HEK293 (cell line): ENCODE measurements around the gene TSC22D3.

ENCODE experiments used
- CTCF ChIA-PET: fragments of 350-600 bp; formaldehyde crosslinking; extraction: SDS; loops from one replicate; lab custom pipeline; 2021; ENCODE audit warnings: antibody characterized with exemption; lab: Yijun Ruan, JAX
- POLR2A ChIA-PET: fragments of 300-600 bp; formaldehyde crosslinking; extraction: SDS; loops from one replicate; lab custom pipeline; 2020; ENCODE audit warnings: antibody characterized with exemption, inconsistent platforms; lab: Yijun Ruan, JAX
- H3K27ac ChIP-seq: fragments of 200-500 bp; sonication (Bioruptor generic); 2 replicates; pipeline ENCODE4 v1.5.1; 2014; ENCODE audit warnings: low read depth, low read length, control low read depth, inconsistent platforms; ENCODE audit errors: extremely low read depth
- H3K36me3 ChIP-seq, 2 experiments: fragments of 200-500 bp in 1 of 2; sonication (Bioruptor generic) in 1 of 2; 1 replicate in 1 of 2; 2 replicates in 1 of 2; pipeline ENCODE4 v1.5.1; 2014 to 2017; ENCODE audit warnings: inconsistent platforms in 2 of 2, low read length in 2 of 2; ENCODE audit not compliant: control insufficient read depth in 2 of 2, insufficient read depth in 1 of 2
- H3K4me1 ChIP-seq: fragments of 200-500 bp; sonication (Bioruptor generic); 2 replicates; pipeline ENCODE4 v1.5.1; 2014; ENCODE audit warnings: mild to moderate bottlenecking, low read length, inconsistent platforms; ENCODE audit not compliant: control insufficient read depth, insufficient read depth
- H3K4me3 ChIP-seq: 2 replicates; pipeline ENCODE4 v1.5.1; 2011; ENCODE audit warnings: low read depth, mild to moderate bottlenecking, control low read depth, low read length, moderate library complexity
- H3K9me3 ChIP-seq: fragments of 200-500 bp; sonication (Bioruptor generic); 2 replicates; pipeline ENCODE4 v1.5.1; 2014; ENCODE audit warnings: low read depth, low read length, inconsistent platforms; ENCODE audit not compliant: control insufficient read depth, insufficient read depth
- GLIS1 ChIP-seq: fragments of 450-650 bp; formaldehyde crosslinking; IDR thresholded peaks from 2 replicates; pipeline ENCODE4 v1.5.1; 2016; ENCODE audit warnings: missing biosample characterization, missing genetic modification characterization
- KLF8 ChIP-seq: fragments of 450-650 bp; formaldehyde crosslinking; IDR thresholded peaks from 2 replicates; pipeline ENCODE4 v1.5.1; 2016; ENCODE audit warnings: missing biosample characterization, missing genetic modification characterization
- PATZ1 ChIP-seq: fragments of 450-650 bp; formaldehyde crosslinking; IDR thresholded peaks from 2 replicates; pipeline ENCODE4 v1.5.1; 2016; ENCODE audit warnings: missing biosample characterization, missing genetic modification characterization
- SP2 ChIP-seq: fragments of 450-650 bp; formaldehyde crosslinking; IDR thresholded peaks from 2 replicates; pipeline ENCODE4 v1.5.1; 2016; ENCODE audit warnings: missing biosample characterization, missing genetic modification characterization
- SP3 ChIP-seq: fragments of 450-650 bp; formaldehyde crosslinking; IDR thresholded peaks from 2 replicates; pipeline ENCODE4 v1.5.1; 2016; ENCODE audit warnings: missing biosample characterization, missing genetic modification characterization
- SP7 ChIP-seq: fragments of 450-650 bp; formaldehyde crosslinking; IDR thresholded peaks from 2 replicates; pipeline ENCODE4 v1.5.1; 2016; ENCODE audit warnings: missing biosample characterization, missing genetic modification characterization
- ZBTB10 ChIP-seq: fragments of 450-650 bp; formaldehyde crosslinking; IDR thresholded peaks from 2 replicates; pipeline ENCODE4 v1.5.1; 2016; ENCODE audit warnings: missing biosample characterization, missing genetic modification characterization
- ZBTB20 ChIP-seq: fragments of 450-650 bp; formaldehyde crosslinking; IDR thresholded peaks from 2 replicates; pipeline ENCODE4 v1.5.1; 2016; ENCODE audit warnings: missing biosample characterization, missing genetic modification characterization
- ZBTB21 ChIP-seq: fragments of 450-650 bp; formaldehyde crosslinking; IDR thresholded peaks from 2 replicates; pipeline ENCODE4 v1.5.1; 2017; ENCODE audit warnings: missing biosample characterization, missing genetic modification characterization
- ZBTB8A ChIP-seq: fragments of 450-650 bp; formaldehyde crosslinking; IDR thresholded peaks from 2 replicates; pipeline ENCODE4 v1.5.1; 2016; ENCODE audit warnings: missing biosample characterization, missing genetic modification characterization
- ZIC2 ChIP-seq: fragments of 450-650 bp; formaldehyde crosslinking; IDR thresholded peaks from 2 replicates; pipeline ENCODE4 v1.5.1; 2016; ENCODE audit warnings: missing biosample characterization, missing genetic modification characterization
- ZNF140 ChIP-seq: fragments of 450-650 bp; formaldehyde crosslinking; IDR thresholded peaks from 2 replicates; pipeline ENCODE4 v1.5.1; 2016; ENCODE audit warnings: missing biosample characterization, missing genetic modification characterization
- ZNF16 ChIP-seq: fragments of 450-650 bp; formaldehyde crosslinking; IDR thresholded peaks from 2 replicates; pipeline ENCODE4 v1.5.1; 2016; ENCODE audit warnings: low read depth, missing biosample characterization, missing genetic modification characterization
- ZNF266 ChIP-seq: fragments of 450-650 bp; formaldehyde crosslinking; IDR thresholded peaks from 2 replicates; pipeline ENCODE4 v1.5.1; 2016; ENCODE audit warnings: missing biosample characterization, missing genetic modification characterization, low read depth
- ZNF324 ChIP-seq: fragments of 450-650 bp; formaldehyde crosslinking; IDR thresholded peaks from 2 replicates; pipeline ENCODE4 v1.5.1; 2016; ENCODE audit warnings: missing biosample characterization, missing genetic modification characterization
- ZNF513 ChIP-seq: fragments of 450-650 bp; IDR thresholded peaks from 2 replicates; pipeline ENCODE4 v1.5.1; 2018; ENCODE audit warnings: missing biosample characterization, missing genetic modification characterization
- ZNF580 ChIP-seq: fragments of 450-650 bp; formaldehyde crosslinking; IDR thresholded peaks from 2 replicates; pipeline ENCODE4 v1.5.1; 2016; ENCODE audit warnings: missing biosample characterization, missing genetic modification characterization
- ZNF629 ChIP-seq: fragments of 450-650 bp; formaldehyde crosslinking; IDR thresholded peaks from 2 replicates; pipeline ENCODE4 v1.5.1; 2017; ENCODE audit warnings: missing biosample characterization, missing genetic modification characterization
- ZSCAN16 ChIP-seq: fragments of 450-650 bp; formaldehyde crosslinking; IDR thresholded peaks from 2 replicates; pipeline ENCODE4 v1.5.1; 2016; ENCODE audit warnings: missing biosample characterization, missing genetic modification characterization
- ZSCAN30 ChIP-seq: fragments of 450-650 bp; IDR thresholded peaks from 2 replicates; pipeline ENCODE4 v1.5.1; 2018; ENCODE audit warnings: missing biosample characterization, mild to moderate bottlenecking, missing genetic modification characterization, moderate library complexity

The TSC22D3 gene

GRCh38 chrX:107675823-107676555, 99.6 kb downstream of the TSC22D3 start:
- ChIA-PET CTCF (interaction anchor here (0.6 to 8.5 kb wide), 7 partner anchors 10 to 218 kb away, joined by 3 to 161 read pairs (median 5); partner anchors contain the start of genes NCBP2L and TSC22D3), POLR2A (interaction anchor here (2.3 to 3.9 kb wide), 2 partner anchors 11 to 41 kb away, joined by 5 to 23 read pairs; no protein-coding TSS in a partner anchor)
- Histone ChIP-seq H3K27ac (peak overlapping the region; percentile 86), H3K9me3 (no peaks in the 10 kb centered on the region), H3K4me1 (peaks cover 18% of the 10 kb centered on the region), H3K4me3 (peak overlapping the region; percentile 39), H3K36me3 (no peaks in the 10 kb centered on the region)
- peak; percentile 74 for TF ChIP-seq ZSCAN16 (tag by site-specific recombination)
- no peak for TF ChIP-seq ZBTB21 (tag by site-specific recombination)
- 0 out of 2 replicates have a peak, but pooled peaks have one; percentile 17 for TF ChIP-seq PATZ1
- no peak for TF ChIP-seq ZNF140 (tag by site-specific recombination)
- TF ChIP-seq GLIS1 (tag by site-specific recombination), result peak; percentile 86
- TF ChIP-seq ZNF513 (tag by site-specific recombination), result 0 out of 2 replicates have a peak, but pooled peaks have one; percentile 4
- no peak for TF ChIP-seq ZNF266 (tag by site-specific recombination)
- TF ChIP-seq ZBTB20 (tag by site-specific recombination), result peak; percentile 34
- TF ChIP-seq ZBTB8A (tag by site-specific recombination), result no peak
- TF ChIP-seq ZIC2 (tag by site-specific recombination), result peak; percentile 64

- POLR2A ChIA-PET, result interaction anchor here (2.3 to 4.9 kb wide), 2 partner anchors 12 to 41 kb away, joined by 5 to 31 read pairs; no protein-coding TSS in a partner anchor
- CTCF ChIA-PET, result interaction anchor here (1.2 to 8.5 kb wide), 3 partner anchors 14 to 105 kb away, joined by 3 to 161 read pairs (median 28); no protein-coding TSS in a partner anchor
- Histone ChIP-seq H3K9me3 (no peaks in the 10 kb centered on the region), H3K4me1 (peaks cover 18% of the 10 kb centered on the region), H3K4me3 (no peak overlapping the region), H3K27ac (no peak overlapping the region; the same call in 1 of the 2 replicates), H3K36me3 (no peaks in the 10 kb centered on the region)
- no peak for TF ChIP-seq KLF8 (tag by site-specific recombination)
- 0 out of 2 replicates have a peak, but pooled peaks have one; percentile 29 for TF ChIP-seq ZSCAN30 (tag by site-specific recombination)
- TF ChIP-seq, all 188 proteins: peak for 1
Observed at GRCh38 chrX:107675365-107675654, 100.3 kb downstream of the TSC22D3 start.

GRCh38 chrX:107674480-107675364, 100.9 kb downstream of the TSC22D3 start:
- Histone ChIP-seq H3K27ac (peak overlapping the region; percentile 32), H3K36me3 (no peaks in the 10 kb centered on the region), H3K4me1 (peaks cover 21% of the 10 kb centered on the region), H3K9me3 (no peaks in the 10 kb centered on the region), H3K4me3 (no peak overlapping the region)
- CTCF ChIA-PET, result interaction anchor here (1.2 to 8.5 kb wide), 8 partner anchors 9 to 136 kb away, joined by 3 to 161 read pairs (median 8); no protein-coding TSS in a partner anchor
- POLR2A ChIA-PET, result interaction anchor here (1.5 to 4.9 kb wide), 3 partner anchors 12 to 57 kb away, joined by 5 to 31 read pairs (median 5); no protein-coding TSS in a partner anchor
- TF ChIP-seq SP3 (peak; percentile 17), GLIS1 (tag by site-specific recombination) (peak; percentile 62), SP2 (tag by site-specific recombination) (peak; percentile 74), ZNF629 (tag by site-specific recombination) (no peak), ZNF580 (tag by site-specific recombination) (0 out of 2 replicates have a peak, but pooled peaks have one; percentile 45), ZNF324 (tag by site-specific recombination) (no peak), SP7 (tag by site-specific recombination) (no peak), ZBTB10 (tag by site-specific recombination) (no peak), ZNF16 (no peak)
